Activated naive CD8-positive, alpha-beta T cell treated with anti-CD3 and anti-CD28 coated beads, Interleukin-2, amount 50 U/mL, for 16 hours (primary cell): Measurements from ENCODE around the gene STAG1.
"Not testable (repeated sequence)": the region's sequence is repeated elsewhere in the genome, so short reads cannot be mapped to it uniquely, and the experiment has no call there.

Experiments
- DNase-seq: peaks from one replicate; pipeline ENCODE4 v3.0.0-alpha.2; 2020; ENCODE audit warnings: low read depth, low spot score

The STAG1 gene

DNA sequence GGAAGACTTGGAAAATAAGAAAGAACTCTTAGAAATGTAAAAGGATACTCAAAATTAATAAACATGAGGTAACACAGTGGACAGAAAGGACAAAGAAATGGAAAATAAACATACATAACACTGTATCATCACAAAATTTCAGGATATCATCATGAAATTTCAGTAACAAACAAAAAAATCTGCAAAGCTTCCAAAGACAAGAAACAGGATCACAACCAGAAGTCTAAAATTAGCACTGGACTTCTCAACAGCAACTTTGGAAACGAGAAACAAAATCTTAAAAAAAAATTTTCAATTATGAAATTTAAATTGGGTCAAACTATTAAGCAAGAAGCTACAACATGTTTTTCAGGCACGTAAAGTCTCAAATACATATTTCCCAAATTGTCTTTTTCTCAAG, 238.8 kb downstream of the STAG1 start:
- no peak for DNase-seq

DNA sequence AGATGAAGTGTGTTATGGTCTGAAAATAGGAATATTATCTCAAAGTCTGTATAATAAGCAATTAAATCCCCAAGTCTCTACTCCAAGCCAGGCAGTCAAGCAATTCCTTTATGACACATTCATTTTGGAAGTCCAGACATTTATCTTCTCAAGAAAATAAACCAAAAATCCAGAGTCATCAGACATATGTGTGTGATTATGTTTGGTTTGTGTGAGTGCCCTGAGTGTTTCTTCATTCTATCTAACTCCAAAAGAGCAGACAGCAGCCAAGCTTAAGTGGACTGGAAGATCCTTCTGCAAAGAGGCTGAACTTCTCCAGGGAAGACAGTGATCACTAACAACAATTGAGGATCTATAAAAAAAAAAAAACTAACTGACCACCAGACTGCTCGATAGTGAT, 239.8 kb downstream of the STAG1 start:
- no peak for DNase-seq

- no peak for DNase-seq
Measured at GRCh38 chr3:136505676-136506075, 246.5 kb downstream of the STAG1 start.

DNA sequence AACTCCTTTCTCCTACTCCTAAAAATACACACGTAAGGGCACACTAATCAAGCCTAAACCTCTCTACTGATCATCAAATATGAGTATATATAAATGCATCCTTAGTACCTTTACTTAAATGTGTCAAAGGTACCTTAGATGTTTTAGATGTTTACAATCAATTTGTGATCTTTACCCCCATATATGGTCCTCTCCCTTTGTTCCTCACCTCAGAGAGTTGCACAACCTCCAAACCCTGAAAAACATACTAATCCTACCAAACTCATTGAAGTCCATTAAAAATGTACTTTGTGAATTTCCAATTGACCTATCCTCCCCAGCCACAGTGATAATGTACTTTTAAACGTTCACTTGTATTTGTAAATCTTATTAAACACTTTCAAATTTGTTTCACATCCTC, 249.1 kb downstream of the STAG1 start:
- no peak for DNase-seq

DNA sequence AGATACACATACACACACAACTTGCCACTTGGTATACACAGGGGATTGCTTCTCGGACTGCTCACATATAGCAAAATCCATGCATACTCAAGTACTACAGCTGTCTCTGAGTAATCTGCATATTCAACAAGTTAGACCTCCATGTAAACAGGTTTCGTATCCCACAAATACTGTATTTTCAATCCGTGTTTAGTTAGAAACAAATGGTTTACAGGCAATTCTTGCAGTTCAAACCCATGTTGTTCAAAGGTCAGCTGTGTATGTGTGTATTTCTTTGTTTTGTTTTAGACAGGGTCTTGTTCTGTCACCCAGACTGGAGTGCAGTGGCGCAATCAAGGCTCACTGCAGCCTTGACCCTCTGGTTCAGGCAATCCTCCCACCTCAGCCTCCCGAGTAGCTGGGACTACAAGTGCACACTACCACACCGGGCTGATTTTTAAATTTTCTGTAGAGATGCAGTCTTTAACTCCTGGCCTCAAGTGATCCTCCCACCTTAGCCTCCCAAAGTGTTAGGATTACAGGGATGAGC, 253.2 kb downstream of the STAG1 start:
- no peak for DNase-seq

GRCh38 chr3:136495213-136495612, 257.0 kb downstream of the STAG1 start:
- DNase-seq = no peak

DNA sequence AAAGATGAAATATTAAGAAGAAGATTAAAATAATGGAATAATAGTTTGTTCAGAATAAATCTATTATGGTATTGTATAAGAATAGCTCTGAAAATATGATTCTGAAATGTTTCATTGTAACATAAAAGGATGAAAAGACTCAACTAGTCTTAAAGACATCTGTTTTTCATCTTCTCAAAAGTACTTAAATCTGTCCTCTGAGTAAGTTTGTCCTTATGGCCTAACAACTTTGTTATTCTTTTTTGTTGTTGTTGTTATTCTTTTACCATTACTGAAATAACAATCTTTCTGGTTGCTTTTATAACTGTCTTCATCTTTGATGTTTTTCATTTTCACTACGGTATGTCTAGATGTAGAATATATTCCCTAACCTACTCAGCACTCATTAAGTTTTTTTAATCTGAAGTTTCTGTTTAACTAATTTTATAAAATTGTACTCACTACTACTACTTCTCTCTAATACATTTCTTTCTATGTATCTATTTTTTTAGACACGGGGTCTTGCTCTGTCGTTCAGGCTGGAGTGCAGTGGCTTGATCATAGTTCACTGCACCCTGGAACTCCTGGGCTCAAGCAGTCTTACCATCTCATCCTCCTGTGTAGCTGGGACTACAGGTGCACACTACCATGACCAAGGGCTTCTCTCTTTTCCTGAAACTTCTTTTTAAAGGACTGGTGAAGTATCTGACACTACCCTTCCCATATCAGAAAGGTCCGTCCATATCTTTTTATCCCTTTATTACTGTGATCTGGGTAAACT, 261.4 kb downstream of the STAG1 start:
- no peak for DNase-seq

DNA sequence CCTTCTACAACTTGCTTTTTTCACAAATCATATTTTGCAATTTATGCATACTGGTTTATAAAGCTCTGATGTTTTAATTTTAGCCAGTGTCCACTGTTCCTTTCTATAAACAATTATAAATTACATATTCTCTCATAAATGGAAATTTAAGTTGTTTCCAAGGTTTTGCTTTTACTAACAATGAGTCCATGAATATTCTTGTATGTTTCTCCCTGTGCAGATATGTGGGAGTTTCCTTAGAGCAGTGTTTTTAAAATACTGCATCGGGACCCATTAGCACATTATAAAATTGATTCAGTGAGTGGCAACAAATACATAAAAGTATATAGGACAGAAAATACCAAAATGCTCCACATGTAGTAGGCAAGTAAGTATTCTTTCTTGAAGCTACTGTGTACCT, 266.4 kb downstream of the STAG1 start:
- no peak for DNase-seq

DNA sequence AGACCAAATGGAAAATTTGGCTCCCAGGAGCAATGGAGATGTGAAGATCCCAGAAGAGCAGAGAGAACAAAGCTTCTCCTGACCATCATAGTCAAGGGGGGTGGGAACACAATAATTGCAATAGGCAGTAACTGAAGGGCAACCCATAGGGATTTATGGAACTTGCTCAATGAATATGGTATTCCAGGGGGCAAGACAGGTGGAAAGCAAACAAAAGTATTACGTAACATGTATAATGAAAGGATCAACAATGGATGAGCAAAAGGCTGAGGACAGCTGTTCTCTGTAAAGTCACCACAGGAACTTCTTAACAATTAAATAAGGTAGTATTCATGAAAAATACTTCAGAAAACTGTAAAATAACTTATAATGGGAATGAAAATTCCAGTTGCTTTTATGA, 275.9 kb downstream of the STAG1 start:
- no peak for DNase-seq

GRCh38 chr3:136474876-136475275, 277.3 kb downstream of the STAG1 start:
- DNase-seq = not testable (repeated sequence)

DNA sequence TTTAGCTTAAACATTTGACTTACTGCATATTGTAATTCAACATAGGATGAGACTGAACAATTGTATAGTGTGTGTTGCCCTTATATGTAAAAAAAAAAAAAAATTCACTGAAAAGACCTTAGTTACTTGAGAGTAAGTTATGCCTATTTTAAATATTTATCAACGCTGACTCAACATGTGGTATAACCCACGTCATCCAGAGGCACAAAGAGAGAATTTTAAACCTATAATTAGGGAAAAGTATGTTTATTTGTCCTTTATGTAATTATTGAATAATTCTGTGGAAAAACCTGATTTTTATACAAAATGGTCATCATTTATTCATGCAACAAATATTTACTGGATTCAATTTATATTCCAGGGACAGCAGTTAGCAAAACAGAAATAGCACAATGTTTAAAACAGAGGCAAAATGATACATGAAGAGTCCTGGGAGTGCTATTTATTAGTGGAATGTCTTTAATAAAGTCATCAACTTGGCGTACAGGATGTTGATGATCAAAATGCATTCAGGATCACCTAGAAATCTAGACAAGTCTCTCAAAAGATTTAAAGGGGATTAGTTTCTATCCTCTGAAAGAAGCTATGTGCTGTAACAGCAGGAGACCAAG, 278.4 kb downstream of the STAG1 start:
- no peak for DNase-seq

GRCh38 chr3:136465296-136465695, 286.9 kb downstream of the STAG1 start:
- DNase-seq = no peak

- DNase-seq = no peak
Measured at GRCh38 chr3:136464502-136464901, 287.7 kb downstream of the STAG1 start.

- DNase-seq = no peak
Measured at GRCh38 chr3:136463170-136463569, 289.0 kb downstream of the STAG1 start.

DNA sequence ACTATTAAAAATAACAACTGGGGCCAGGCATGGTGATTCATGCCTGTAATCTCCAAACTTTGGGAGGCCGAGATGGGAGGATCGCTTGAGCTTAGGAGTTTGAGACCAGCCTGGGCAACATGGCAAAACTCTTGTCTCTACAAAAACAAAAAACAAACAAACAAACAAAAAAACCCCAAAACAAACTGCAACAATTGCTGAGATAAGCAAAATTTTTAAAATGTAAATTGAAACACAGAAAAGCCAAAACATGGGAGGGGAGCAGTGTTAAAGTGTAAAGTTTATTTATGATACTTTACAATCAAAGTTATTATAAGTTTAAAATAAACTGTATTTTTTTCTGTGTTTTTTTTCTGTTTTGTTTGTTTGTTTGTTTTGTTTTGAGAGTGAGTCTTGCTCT, 294.4 kb downstream of the STAG1 start:
- no peak for DNase-seq

DNA sequence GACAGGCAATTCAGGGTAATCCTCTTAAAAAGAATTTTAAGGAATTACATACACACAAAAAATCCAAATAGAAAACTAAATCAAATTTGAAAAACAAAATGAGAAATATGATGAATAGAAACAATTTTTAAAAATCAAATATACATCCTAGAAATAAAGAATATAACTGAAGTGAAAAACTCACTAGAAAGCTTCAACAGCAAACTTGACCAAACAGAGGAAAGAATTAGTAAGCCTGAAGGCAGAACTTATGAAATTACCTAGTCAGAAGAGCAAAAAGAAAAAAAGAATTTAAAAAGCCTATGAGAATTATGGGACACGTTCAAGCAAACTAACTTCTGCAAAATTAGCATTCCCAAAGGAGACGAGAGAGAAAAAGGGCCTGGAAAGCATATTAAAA, 296.0 kb downstream of the STAG1 start:
- no peak for DNase-seq

- DNase-seq = no peak
Measured at GRCh38 chr3:136444581-136444980, 307.6 kb downstream of the STAG1 start.

DNA sequence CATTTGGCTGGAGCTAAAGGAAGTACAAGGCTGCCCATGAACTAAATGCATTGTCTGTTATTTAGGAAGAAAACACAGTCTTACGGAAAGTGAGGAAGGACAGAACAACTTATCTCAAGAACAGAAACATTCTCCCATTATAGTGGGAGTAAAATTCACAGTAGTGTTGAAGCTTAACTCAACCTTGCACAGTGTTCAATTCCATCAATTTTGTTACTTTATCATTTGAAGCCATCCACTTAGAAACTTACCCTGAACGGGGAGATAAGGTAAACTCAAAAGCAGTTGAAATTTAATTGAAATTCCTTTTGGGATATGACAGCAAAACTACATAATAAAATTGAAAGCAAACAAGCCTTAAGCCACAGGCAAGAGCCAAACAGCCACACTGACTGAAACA, 315.1 kb downstream of the STAG1 start:
- DNase-seq = no peak

GRCh38 chr3:136434429-136434828, 317.7 kb downstream of the STAG1 start:
- no peak for DNase-seq

- DNase-seq = no peak
Measured at GRCh38 chr3:136432685-136433084, 319.5 kb downstream of the STAG1 start.

DNA sequence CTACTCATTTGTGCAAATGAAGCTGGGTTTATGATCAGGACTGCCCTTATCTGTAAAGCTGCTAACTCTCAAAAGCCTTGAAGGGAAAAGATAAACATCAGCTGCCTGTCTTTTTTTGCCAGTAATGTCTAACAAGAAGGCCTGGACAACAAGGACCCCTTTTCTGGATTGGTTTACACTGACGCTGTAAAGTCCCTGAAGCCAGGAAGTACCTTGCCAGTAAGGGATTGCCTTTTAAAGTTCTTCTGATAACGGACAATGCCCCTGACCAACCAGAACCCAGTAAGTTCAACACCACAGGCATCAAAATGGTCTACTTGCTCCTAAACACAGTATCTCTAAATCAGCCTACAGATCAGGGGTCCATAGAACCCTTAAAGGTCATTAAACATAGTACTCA, 324.0 kb downstream of the STAG1 start:
- no peak for DNase-seq

GRCh38 chr3:136427236-136427635, 324.9 kb downstream of the STAG1 start:
- no peak for DNase-seq

DNA sequence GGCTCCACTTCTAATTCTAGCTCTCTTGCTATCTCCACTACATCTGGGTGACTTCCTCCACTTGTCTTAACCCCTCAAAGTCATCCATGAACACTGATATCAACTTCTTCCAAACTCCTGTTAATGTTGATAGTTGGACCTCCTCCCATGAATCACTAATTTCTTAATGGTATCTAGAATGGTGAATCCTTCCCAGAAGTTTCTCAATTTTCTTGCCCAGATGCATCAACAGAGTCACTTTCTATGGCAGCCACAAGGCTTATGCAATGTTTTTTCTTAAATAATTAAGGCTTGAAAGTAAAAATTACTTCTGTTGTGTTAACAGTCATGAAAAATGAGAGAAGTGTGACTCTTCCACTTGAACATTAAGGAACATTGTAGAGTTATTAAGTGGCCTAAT, 337.7 kb downstream of the STAG1 start:
- no peak for DNase-seq
